Activated CD4-positive, CD25-positive, alpha-beta regulatory T cell treated with anti-CD3 and anti-CD28 coated beads, Interleukin-2, amount 50 U/mL, for 16 hours (primary cell): Measurements from ENCODE around the gene RPL10.

Source experiments
- DNase-seq: peaks from one replicate; pipeline ENCODE4 v3.0.0-alpha.2; 2020; ENCODE audit warnings: low read depth, low spot score

The RPL10 gene

GRCh38 chrX:154449618-154450017 lies 51.4 kb downstream of the RPL10 start:
- no peak for DNase-seq

DNA sequence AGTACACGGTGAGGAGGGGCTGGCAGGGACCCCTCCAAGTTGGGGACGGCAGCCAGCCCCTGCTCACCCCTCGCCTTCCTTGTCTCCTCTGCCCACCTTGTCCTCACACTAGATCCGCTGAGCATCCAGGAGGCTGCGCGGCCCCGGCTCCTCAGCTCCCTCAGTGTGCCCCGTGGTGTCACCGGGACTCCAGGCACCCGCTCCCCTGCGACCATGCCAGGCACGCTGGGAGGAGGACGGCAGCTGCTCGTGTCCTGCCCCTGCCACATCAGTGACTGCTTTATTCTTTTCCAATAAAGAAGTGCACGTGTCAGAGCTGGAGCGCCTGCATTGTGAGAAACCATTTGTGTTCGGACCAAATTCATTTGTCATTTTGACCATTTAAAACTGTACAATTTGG lies 52.1 kb downstream of the RPL10 start:
- DNase-seq = no peak
